Hepatocyte (in vitro differentiated cells): ENCODE results near the gene SCP2. TPM values are rescaled to one million over a fixed set of nuclear protein-coding genes. Genes with fewer than 3 reads are reported as not detected.
A peak's percentile ranks its signal among the peaks of the same experiment; 100 is the strongest.

Source experiments
- DNase-seq: peaks from one replicate; pipeline ENCODE4 v3.0.0-alpha.2; 2016; ENCODE audit warnings: low spot score
- H2AFZ ChIP-seq: fragments of 200-600 bp; sonication (generic); 2 replicates; pipeline ENCODE4 v1.6.0; 2016; ENCODE audit warnings: antibody characterized with exemption, mild to moderate bottlenecking
- H3K27ac ChIP-seq: fragments of 200-600 bp; sonication (generic); 2 replicates; pipeline ENCODE4 v1.5.1; 2016; ENCODE audit warnings: mild to moderate bottlenecking
- H3K27me3 ChIP-seq: fragments of 200-600 bp; sonication (generic); 2 replicates; pipeline ENCODE4 v1.6.1; 2016
- H3K36me3 ChIP-seq: fragments of 200-600 bp; sonication (generic); replicated peaks from 2 replicates; pipeline ENCODE4 v1.5.1; 2016; ENCODE audit warnings: low read depth; ENCODE audit not compliant: insufficient read depth
- H3K4me1 ChIP-seq: fragments of 200-600 bp; sonication (generic); 2 replicates; pipeline ENCODE4 v1.5.1; 2016; ENCODE audit warnings: mild to moderate bottlenecking, moderate library complexity; ENCODE audit not compliant: insufficient read depth
- H3K4me2 ChIP-seq: fragments of 200-600 bp; sonication (generic); 2 replicates; pipeline ENCODE4 v1.6.0; 2016
- H3K4me3 ChIP-seq: fragments of 200-600 bp; sonication (generic); 2 replicates; pipeline ENCODE4 v1.5.1; 2016; ENCODE audit warnings: mild to moderate bottlenecking
- H3K79me2 ChIP-seq: fragments of 200-600 bp; sonication (generic); 2 replicates; pipeline ENCODE4 v1.6.0; 2017; ENCODE audit warnings: mild to moderate bottlenecking
- H3K9me2 ChIP-seq: fragments of 200-600 bp; sonication (generic); replicated peaks from 2 replicates; pipeline ENCODE4 v1.6.0; 2017; ENCODE audit warnings: mild to moderate bottlenecking; ENCODE audit not compliant: insufficient read depth
- H3K9me3 ChIP-seq: fragments of 200-600 bp; sonication (generic); 2 replicates; pipeline ENCODE4 v1.5.1; 2016; ENCODE audit warnings: low read depth, mild to moderate bottlenecking
- H4K20me1 ChIP-seq: fragments of 200-600 bp; sonication (generic); 2 replicates; pipeline ENCODE4 v1.6.0; 2016; ENCODE audit warnings: mild to moderate bottlenecking; ENCODE audit not compliant: insufficient read depth, poor library complexity, severe bottlenecking
- EZH2 ChIP-seq: fragments of 200-600 bp; sonication (generic); IDR thresholded peaks from 2 replicates; pipeline ENCODE4 v1.6.1; 2016; ENCODE audit warnings: antibody characterized with exemption, mild to moderate bottlenecking, borderline replicate concordance
- EZH2phosphoT487 ChIP-seq: fragments of 200-600 bp; sonication (generic); IDR thresholded peaks from one replicate; pipeline ENCODE4 v1.6.1; 2018; ENCODE audit warnings: antibody characterized with exemption, mild to moderate bottlenecking, low read depth, moderate library complexity; ENCODE audit not compliant: unreplicated experiment, severe bottlenecking
- WGBS: methylation state at CpG from one replicate; pipeline ENCODE4 v1.1.6; 2016; ENCODE audit warnings: low lambda C conversion rate; ENCODE audit errors: missing lambda C conversion rate; 5-methylcytosine and 5-hydroxymethylcytosine counted together
- polyA plus RNA-seq: library from polyadenylated mRNA; unstranded; fragments of >200 nt; fragmentation: Nextera tagmentation; extraction: Ambion mirVana; gene quantifications from 2 replicates; pipeline ENCODE4 v1.2.1, GENCODE V29; 2016
- total RNA-seq: library from RNA; depleted of rRNA; stranded (reverse); fragments of >200 nt; gene quantifications from 2 replicates; pipeline ENCODE4 v1.2.3, GENCODE V29; 2014
- TF ChIP-seq, protein P1 (sequence below): fragments of 200-600 bp; sonication (generic); IDR thresholded peaks from 2 replicates; pipeline ENCODE4 v1.5.1; 2016; ENCODE audit warnings: antibody characterized with exemption, mild to moderate bottlenecking; ENCODE audit not compliant: poor library complexity

The SCP2 gene
- total and polyA plus RNA-seq, 2 experiments from 2014 or later, result 201 to 310 TPM

DNA sequence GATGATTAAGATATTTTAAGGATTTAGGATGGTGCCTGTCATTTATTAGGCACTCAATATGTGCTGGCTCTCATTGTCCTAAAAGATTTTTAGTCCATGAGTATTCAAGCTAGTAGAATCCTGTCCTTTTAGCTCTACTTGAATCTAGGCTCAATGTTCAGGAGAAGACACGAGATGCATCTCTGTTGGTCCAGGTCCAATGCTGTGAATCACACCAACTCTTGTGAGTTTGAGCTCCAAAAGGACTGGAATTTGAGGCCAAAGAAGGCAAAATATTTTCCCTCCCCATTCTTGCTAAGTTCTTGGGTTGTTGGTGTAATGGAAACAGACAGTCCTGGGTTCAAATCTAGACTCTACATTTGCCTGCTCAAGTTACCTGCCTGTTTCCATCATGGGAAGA lies 133.5 kb downstream of the SCP2 start:
- peaks cover 19% of the 10 kb centered on the region for H3K4me1 ChIP-seq
- H3K27me3 ChIP-seq, result peaks cover 57% of the 10 kb centered on the region
- no peak for TF ChIP-seq EZH2phosphoT487
- no peak for TF ChIP-seq EZH2
- TF ChIP-seq, protein P1, sequence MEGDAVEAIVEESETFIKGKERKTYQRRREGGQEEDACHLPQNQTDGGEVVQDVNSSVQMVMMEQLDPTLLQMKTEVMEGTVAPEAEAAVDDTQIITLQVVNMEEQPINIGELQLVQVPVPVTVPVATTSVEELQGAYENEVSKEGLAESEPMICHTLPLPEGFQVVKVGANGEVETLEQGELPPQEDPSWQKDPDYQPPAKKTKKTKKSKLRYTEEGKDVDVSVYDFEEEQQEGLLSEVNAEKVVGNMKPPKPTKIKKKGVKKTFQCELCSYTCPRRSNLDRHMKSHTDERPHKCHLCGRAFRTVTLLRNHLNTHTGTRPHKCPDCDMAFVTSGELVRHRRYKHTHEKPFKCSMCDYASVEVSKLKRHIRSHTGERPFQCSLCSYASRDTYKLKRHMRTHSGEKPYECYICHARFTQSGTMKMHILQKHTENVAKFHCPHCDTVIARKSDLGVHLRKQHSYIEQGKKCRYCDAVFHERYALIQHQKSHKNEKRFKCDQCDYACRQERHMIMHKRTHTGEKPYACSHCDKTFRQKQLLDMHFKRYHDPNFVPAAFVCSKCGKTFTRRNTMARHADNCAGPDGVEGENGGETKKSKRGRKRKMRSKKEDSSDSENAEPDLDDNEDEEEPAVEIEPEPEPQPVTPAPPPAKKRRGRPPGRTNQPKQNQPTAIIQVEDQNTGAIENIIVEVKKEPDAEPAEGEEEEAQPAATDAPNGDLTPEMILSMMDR, result no peak
- H3K79me2 ChIP-seq, result no peaks in the 10 kb centered on the region
- H3K4me2 ChIP-seq, result no peak overlapping the region
- no peaks in the 10 kb centered on the region for H4K20me1 ChIP-seq
- DNase-seq, result no peak
- H3K9me2 ChIP-seq, result no peaks in the 10 kb centered on the region
- WGBS, result 91% methylated on average over 1 of the region's 1 CpG
- H3K27ac ChIP-seq, result no peak overlapping the region
- H3K4me3 ChIP-seq, result no peak overlapping the region
- H3K9me3 ChIP-seq, result no peaks in the 10 kb centered on the region
- H2AFZ ChIP-seq, result no peak overlapping the region
- H3K36me3 ChIP-seq, result no peaks in the 10 kb centered on the region

DNA sequence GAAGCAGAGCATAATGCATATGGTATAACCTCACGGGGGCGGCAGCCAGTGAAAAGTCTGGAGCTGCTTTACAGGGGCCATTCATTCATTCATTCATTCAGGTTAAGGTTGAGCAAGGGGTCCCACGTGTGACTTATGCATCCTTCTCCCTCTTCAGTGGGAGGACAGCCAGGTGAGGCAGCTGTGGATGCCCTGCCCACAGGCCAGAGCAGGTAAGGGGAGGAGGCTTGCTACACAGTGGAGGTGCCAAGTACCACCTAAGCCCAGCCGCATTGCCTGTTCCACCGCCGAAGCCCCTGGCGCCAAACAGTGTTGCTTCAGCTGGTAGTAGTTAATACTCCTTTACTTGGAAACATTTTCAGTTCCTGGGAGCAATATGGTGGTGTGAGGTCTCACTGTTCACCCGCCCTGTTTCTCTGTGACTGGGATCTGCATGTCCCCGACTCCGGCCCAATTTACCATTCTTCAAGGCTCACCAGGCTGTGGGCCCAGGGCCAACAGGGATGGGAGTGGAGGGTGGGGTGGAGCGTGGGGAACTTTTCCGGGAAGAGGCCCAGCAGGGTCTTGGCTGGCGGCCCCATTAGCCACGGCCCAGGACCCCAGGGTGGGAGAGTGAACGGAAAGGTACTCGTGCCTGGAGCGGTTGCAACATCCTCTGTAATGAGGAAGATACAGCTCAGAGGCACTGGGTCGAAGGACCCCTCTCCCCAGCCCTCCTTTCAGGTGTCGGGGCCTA lies 134.2 kb downstream of the SCP2 start:
- Histone ChIP-seq H3K9me2 (no peaks in the 10 kb centered on the region), H3K4me1 (peaks cover 19% of the 10 kb centered on the region), H3K4me3 (peak overlapping the region; percentile 68), H2AFZ (peak overlapping the region; percentile 51), H4K20me1 (no peaks in the 10 kb centered on the region), H3K27me3 (peaks cover 57% of the 10 kb centered on the region), H3K4me2 (peak overlapping the region; percentile 99), H3K27ac (peak overlapping the region; percentile 11), H3K79me2 (no peaks in the 10 kb centered on the region), H3K36me3 (no peaks in the 10 kb centered on the region), H3K9me3 (no peaks in the 10 kb centered on the region)
- WGBS, result 42% methylated on average over 19 of the region's 19 CpGs
- TF ChIP-seq, protein P1, result no peak
- no peak for TF ChIP-seq EZH2
- TF ChIP-seq EZH2phosphoT487, result no peak
- DNase-seq, result no peak

DNA sequence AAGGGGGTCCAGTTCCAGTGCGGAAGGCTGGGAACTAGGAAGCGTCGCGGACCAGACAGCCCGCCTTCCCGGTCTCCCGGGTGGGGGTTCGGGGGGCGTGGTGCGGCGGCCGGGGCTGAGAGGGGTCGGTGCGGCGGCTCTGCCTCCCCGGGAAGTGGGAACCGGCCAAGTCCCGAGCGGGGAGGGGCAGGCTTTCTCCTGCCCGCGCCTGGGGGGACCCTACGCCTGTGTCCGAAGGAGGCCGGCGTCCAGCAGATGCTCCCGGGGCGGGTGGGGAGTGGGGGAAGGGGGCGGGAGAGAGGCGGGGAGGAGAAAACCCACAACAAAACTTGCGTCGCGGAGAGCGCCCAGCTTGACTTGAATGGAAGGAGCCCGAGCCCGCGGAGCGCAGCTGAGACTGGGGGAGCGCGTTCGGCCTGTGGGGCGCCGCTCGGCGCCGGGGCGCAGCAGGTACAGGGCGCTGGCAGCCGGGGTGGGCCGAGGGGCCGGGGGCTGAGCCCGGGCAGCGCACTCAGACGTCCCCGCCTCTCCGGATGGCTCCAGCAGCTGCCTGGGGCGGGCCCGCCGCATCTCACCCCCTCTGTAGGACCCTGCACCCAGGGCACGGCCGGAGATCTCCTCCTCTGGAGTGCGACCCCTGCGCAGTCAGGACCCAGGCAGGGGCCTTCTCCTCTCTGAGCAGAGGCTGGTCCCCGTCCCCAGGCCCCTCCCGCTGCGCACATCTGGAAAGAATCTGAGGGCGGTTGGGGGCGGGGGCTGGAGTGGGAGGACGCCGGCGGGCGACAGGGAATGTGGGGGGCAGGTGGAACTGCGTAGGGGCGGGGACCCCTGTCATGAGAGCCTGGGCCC lies 135.0 kb downstream of the SCP2 start, which contains the start of gene PODN:
Gene PODN (plus strand): TSS at position 355 of the 849 bp plus-strand sequence. CDS start 7,643 bp downstream, outside the sequence.
- Histone ChIP-seq H3K9me3 (no peaks in the 10 kb centered on the region), H3K27me3 (peaks cover 57% of the 10 kb centered on the region), H3K27ac (peak within 1 kb of the TSS; percentile 11), H4K20me1 (no peaks in the 10 kb centered on the region), H3K79me2 (no peaks in the 10 kb centered on the region), H2AFZ (peak within 1 kb of the TSS; percentile 51), H3K4me3 (peak within 1 kb of the TSS; percentile 68), H3K9me2 (no peaks in the 10 kb centered on the region), H3K4me2 (peak within 1 kb of the TSS; percentile 99), H3K36me3 (no peaks in the 10 kb centered on the region), H3K4me1 (peaks cover 19% of the 10 kb centered on the region)
- WGBS, result 3% methylated on average over 15 of the region's 73 CpGs
- DNase-seq, result peak; percentile 48
- TF ChIP-seq EZH2phosphoT487 (no peak), EZH2 (no peak)
- TF ChIP-seq, protein P1, result peak; percentile 7
